Aorta (tissue), 5 donors: Measurements from ENCODE around the gene ARHGAP32. TPM values are rescaled to one million over a fixed set of nuclear protein-coding genes. Genes with fewer than 3 reads are reported as not detected.
"Not testable (repeated sequence)": the region's sequence is repeated elsewhere in the genome, so short reads cannot be mapped to it uniquely, and the experiment has no call there.

Source experiments
- ATAC-seq: fragments of 200-7000 bp; cut with Tn5 transposase; one replicate; pipeline ENCODE4 v1.9.1; 2022; ENCODE audit warnings: moderate library complexity; ENCODE audit not compliant: low FRiP score
- DNase-seq, 2 donors: peaks; one replicate each; pipeline ENCODE4 v3.0.0-alpha.2; 2020
- H3K27ac ChIP-seq, 2 donors: one replicate each; pipeline ENCODE4 v1.5.1; 2013; ENCODE audit warnings: low read length in 2 of 2, mild to moderate bottlenecking in 2 of 2, moderate library complexity in 2 of 2, control low read depth in 1 of 2, inconsistent platforms in 1 of 2, low read depth in 1 of 2
- H3K27me3 ChIP-seq, 2 donors: one replicate each; pipeline ENCODE4 v1.6.1; 2013; ENCODE audit warnings: control low read depth in 1 of 2, low read length in 1 of 2, mild to moderate bottlenecking in 1 of 2, moderate library complexity in 1 of 2; ENCODE audit not compliant: insufficient read depth in 2 of 2, control insufficient read depth in 1 of 2
- H3K36me3 ChIP-seq, 2 donors: one replicate each; pipeline ENCODE4 v1.6.1; 2013; ENCODE audit warnings: control low read depth in 1 of 2, low read length in 1 of 2, mild to moderate bottlenecking in 1 of 2; ENCODE audit not compliant: insufficient read depth in 2 of 2, control insufficient read depth in 1 of 2
- H3K4me1 ChIP-seq, 2 donors: one replicate each; pipeline ENCODE4 v1.6.1; 2013; ENCODE audit warnings: low read length in 2 of 2, control low read depth in 1 of 2, mild to moderate bottlenecking in 1 of 2, moderate library complexity in 1 of 2; ENCODE audit not compliant: insufficient read depth in 2 of 2, control insufficient read depth in 1 of 2
- H3K4me3 ChIP-seq, 2 donors: one replicate each; pipeline ENCODE4 v1.5.1; 2013; ENCODE audit warnings: low read length in 2 of 2, control low read depth in 1 of 2, mild to moderate bottlenecking in 1 of 2
- H3K9me3 ChIP-seq: one replicate; pipeline ENCODE4 v1.6.1; 2013; ENCODE audit warnings: mild to moderate bottlenecking, low read length; ENCODE audit not compliant: control insufficient read depth
- WGBS, 2 donors: extraction: QIAGEN DNeasy Blood & Tissue Kit; methylation state at CpG; one replicate each; pipeline ENCODE4 v1.1.7; 2013; 5-methylcytosine and 5-hydroxymethylcytosine counted together
- intact Hi-C, 2 donors: fragments of 100-400 bp; cut with DNase I; formaldehyde crosslinking; loops; one replicate each; pipeline versions ENCODE4 v1.14.2 to v1.15.0; 2022
- polyA plus RNA-seq, 2 donors: library from polyadenylated mRNA; stranded (reverse); fragments of 200-250 nt; gene quantifications; one replicate each; pipeline ENCODE4 v1.2.3, GENCODE V29; 2013
- total RNA-seq, 2 donors: library from RNA; stranded (reverse); fragmentation: NEBNext Ultra II Directional; extraction: Animal tissue kit (Norgen Biotek cat#: 25700); gene quantifications; one replicate each; pipeline ENCODE4 v1.2.1, GENCODE V29; 2021
- donor health status: healthy with polysubstance abuse.
- donor health status: Bipolar disorder and iron deficiency.
- donor health status: DM: no; HTN: no; CAD: no.
- donor health status: DM: no; HTN: no; CAD: no.
- donor health status: DM: yes; HTN: yes; CAD: no.

ARHGAP32 gene
- total and polyA plus RNA-seq, 4 donors: 1.8 to 21.3 (median 8.9) TPM

- ATAC-seq (no peak), DNase-seq (no peak)
- H3K9me3 ChIP-seq: no peaks in the 10 kb centered on the region
- intact Hi-C loops: no loop called here
- H3K27me3 ChIP-seq: no peaks in the 10 kb centered on the region
- no peak overlapping the region for H3K4me3 ChIP-seq
- no peaks in the 10 kb centered on the region for H3K4me1 ChIP-seq
- WGBS, 2 donors: 77 to 80% methylated on average over 7 of the region's 7 CpGs
- H3K27ac ChIP-seq: no peak overlapping the region
- no peaks in the 10 kb centered on the region for H3K36me3 ChIP-seq
Observed at GRCh38 chr11:129209891-129210830, 18.0 kb upstream of the ARHGAP32 start.

GRCh38 chr11:129208863-129209262 is 16.7 kb upstream of the ARHGAP32 start:
- Histone ChIP-seq H3K36me3 (no peaks in the 10 kb centered on the region), H3K4me3 (no peak overlapping the region), H3K4me1 (no peaks in the 10 kb centered on the region), H3K27ac (no peak overlapping the region), H3K9me3 (no peaks in the 10 kb centered on the region), H3K27me3 (no peaks in the 10 kb centered on the region)
- WGBS, 2 donors: 25 to 35% methylated on average over 1 of the region's 1 CpG
- no peak for ATAC-seq
- DNase-seq: no peak
- intact Hi-C loops: no loop called here

- Histone ChIP-seq H3K4me3 (no peak overlapping the region), H3K9me3 (no peaks in the 10 kb centered on the region), H3K27ac (no peak overlapping the region), H3K4me1 (no peaks in the 10 kb centered on the region), H3K36me3 (no peaks in the 10 kb centered on the region), H3K27me3 (no peaks in the 10 kb centered on the region)
- 90% methylated on average over 4 of the region's 4 CpGs for WGBS, 2 donors
- no peak for ATAC-seq
- intact Hi-C loops: no loop called here
- no peak for DNase-seq
Observed at GRCh38 chr11:129204150-129204838, 12.2 kb upstream of the ARHGAP32 start.

DNA sequence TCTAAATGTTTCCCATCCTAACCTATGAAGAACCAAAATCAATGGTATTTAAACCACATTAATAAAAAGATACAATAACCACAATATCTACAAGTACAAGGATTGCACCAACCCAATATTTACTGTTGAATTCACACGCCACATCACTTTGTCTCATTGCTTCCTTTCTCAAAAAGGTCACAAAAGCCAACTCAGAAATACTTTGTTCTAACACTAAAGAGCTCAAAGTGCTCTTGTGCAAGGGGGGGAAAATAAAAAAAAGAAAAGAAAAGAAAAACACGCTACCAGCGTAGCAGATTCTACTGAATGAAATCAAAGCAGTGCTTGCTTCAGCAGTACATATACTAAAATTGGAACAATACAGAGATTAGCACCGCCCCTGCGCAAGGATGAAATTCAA is 10.5 kb upstream of the ARHGAP32 start:
- no peak for DNase-seq
- WGBS, 2 donors: 72 to 96% methylated on average over 5 of the region's 5 CpGs

DNA sequence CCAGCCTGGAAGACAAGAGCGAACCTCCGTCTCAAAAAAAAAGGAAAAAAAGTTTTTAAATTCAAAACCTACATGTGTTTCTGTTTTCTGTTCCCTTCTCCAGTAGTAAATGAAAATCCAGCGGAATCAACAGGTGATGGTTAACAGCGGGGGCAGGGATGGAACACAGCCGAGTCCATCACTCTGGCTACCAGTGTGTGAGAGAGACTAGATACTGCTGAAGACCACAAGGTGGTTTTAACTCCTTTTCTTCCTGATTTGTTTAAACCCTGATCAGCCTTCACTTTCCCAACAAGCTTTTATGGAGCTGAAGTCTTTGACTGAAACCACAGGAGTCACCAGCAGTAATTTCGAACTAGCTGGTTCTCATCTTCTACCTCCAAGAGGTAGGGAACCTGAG is 3.6 kb upstream of the ARHGAP32 start:
- Histone ChIP-seq H3K27me3 (no peaks in the 10 kb centered on the region), H3K4me3 (no peak overlapping the region), H3K9me3 (no peaks in the 10 kb centered on the region), H3K4me1 (no peaks in the 10 kb centered on the region), H3K27ac (no peak overlapping the region), H3K36me3 (no peaks in the 10 kb centered on the region)
- DNase-seq (no peak), ATAC-seq (no peak)
- WGBS, 2 donors: 91 to 95% methylated on average over 6 of the region's 6 CpGs
- intact Hi-C loops: no loop called here

More for the DNA sequence above, 10.5 kb upstream of the ARHGAP32 start:
- Histone ChIP-seq H3K4me1 (no peaks in the 10 kb centered on the region), H3K4me3 (no peak overlapping the region), H3K36me3 (no peaks in the 10 kb centered on the region), H3K27ac (no peak overlapping the region), H3K27me3 (no peaks in the 10 kb centered on the region), H3K9me3 (no peaks in the 10 kb centered on the region)
- no peak for ATAC-seq
- intact Hi-C loops: no loop called here

- no peak overlapping the region for H3K4me3 ChIP-seq
- H3K4me1 ChIP-seq: no peaks in the 10 kb centered on the region
- no peaks in the 10 kb centered on the region for H3K27me3 ChIP-seq
- DNase-seq (no peak), ATAC-seq (no peak)
- intact Hi-C loops: no loop called here
- H3K36me3 ChIP-seq: no peaks in the 10 kb centered on the region
- WGBS, 2 donors: 68 to 80% methylated on average over 4 of the region's 4 CpGs
- H3K27ac ChIP-seq: no peak overlapping the region
- no peaks in the 10 kb centered on the region for H3K9me3 ChIP-seq
Observed at GRCh38 chr11:129191649-129192048, 476 bp downstream of the ARHGAP32 start.

- WGBS, 2 donors: 86% methylated on average over 4 of the region's 4 CpGs
- no peaks in the 10 kb centered on the region for H3K36me3 ChIP-seq
- no peaks in the 10 kb centered on the region for H3K27me3 ChIP-seq
- no peaks in the 10 kb centered on the region for H3K4me1 ChIP-seq
- DNase-seq: no peak
- no peak overlapping the region for H3K4me3 ChIP-seq
- H3K27ac ChIP-seq: no peak overlapping the region
- H3K9me3 ChIP-seq: no peaks in the 10 kb centered on the region
- intact Hi-C loops: no loop called here
- ATAC-seq: no peak
Observed at GRCh38 chr11:129190087-129190486, 2.0 kb downstream of the ARHGAP32 start.

- intact Hi-C loops: no loop called here
- DNase-seq (no peak), ATAC-seq (no peak)
- Histone ChIP-seq H3K9me3 (no peaks in the 10 kb centered on the region), H3K27me3 (no peaks in the 10 kb centered on the region), H3K27ac (no peak overlapping the region), H3K36me3 (no peaks in the 10 kb centered on the region), H3K4me1 (no peaks in the 10 kb centered on the region), H3K4me3 (no peak overlapping the region)
- WGBS, 2 donors: 95 to 96% methylated on average over 1 of the region's 1 CpG
Observed at GRCh38 chr11:129189646-129190045, 2.5 kb downstream of the ARHGAP32 start.

- intact Hi-C loops, DNase-seq, H3K4me3 ChIP-seq, H3K27me3 ChIP-seq, H3K36me3 ChIP-seq, H3K27ac ChIP-seq, ATAC-seq, H3K4me1 ChIP-seq, H3K9me3 ChIP-seq: not testable (repeated sequence)
- 79 to 88% methylated on average over 2 of the region's 2 CpGs for WGBS, 2 donors
Observed at GRCh38 chr11:129185082-129185481, 7.0 kb downstream of the ARHGAP32 start.
